GM12875 (cell line): ENCODE data around the gene SOX5.

Experiments
- H3K4me3 ChIP-seq: one replicate; pipeline ENCODE4 v1.5.1; 2011; ENCODE audit warnings: low read depth, low read length, control low read depth
- TF ChIP-seq, protein P1 (sequence below): IDR thresholded peaks from 2 replicates; pipeline ENCODE4 v1.5.1; 2011; ENCODE audit warnings: low read depth, mild to moderate bottlenecking, control low read depth, inconsistent platforms, low read length, moderate library complexity, borderline replicate concordance; ENCODE audit not compliant: insufficient read depth

SOX5 gene

GRCh38 chr12:23941780-23942179 lies 7.7 kb downstream of the SOX5 start:
- H3K4me3 ChIP-seq = no peak overlapping the region
- TF ChIP-seq, protein P1, sequence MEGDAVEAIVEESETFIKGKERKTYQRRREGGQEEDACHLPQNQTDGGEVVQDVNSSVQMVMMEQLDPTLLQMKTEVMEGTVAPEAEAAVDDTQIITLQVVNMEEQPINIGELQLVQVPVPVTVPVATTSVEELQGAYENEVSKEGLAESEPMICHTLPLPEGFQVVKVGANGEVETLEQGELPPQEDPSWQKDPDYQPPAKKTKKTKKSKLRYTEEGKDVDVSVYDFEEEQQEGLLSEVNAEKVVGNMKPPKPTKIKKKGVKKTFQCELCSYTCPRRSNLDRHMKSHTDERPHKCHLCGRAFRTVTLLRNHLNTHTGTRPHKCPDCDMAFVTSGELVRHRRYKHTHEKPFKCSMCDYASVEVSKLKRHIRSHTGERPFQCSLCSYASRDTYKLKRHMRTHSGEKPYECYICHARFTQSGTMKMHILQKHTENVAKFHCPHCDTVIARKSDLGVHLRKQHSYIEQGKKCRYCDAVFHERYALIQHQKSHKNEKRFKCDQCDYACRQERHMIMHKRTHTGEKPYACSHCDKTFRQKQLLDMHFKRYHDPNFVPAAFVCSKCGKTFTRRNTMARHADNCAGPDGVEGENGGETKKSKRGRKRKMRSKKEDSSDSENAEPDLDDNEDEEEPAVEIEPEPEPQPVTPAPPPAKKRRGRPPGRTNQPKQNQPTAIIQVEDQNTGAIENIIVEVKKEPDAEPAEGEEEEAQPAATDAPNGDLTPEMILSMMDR = no peak

DNA sequence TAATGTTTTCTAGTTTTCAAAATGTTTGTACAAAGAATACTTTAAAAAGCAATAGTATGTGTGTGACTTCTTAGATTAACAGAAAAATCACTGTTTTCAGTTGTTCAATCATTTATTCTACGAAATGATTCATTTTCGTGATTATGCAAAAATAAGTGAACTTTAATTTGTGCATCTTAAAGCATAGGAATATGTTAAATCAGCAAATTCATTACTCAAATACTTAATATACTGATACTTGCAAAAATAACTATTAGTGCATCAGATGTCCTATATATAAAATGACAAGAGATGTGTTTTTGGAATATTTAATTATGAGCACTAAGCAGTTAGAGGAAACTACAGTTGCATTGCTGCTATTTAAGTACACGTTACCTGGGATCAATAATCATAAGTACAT lies 11.0 kb downstream of the SOX5 start:
- H3K4me3 ChIP-seq = no peak overlapping the region
- TF ChIP-seq, protein P1 = no peak

GRCh38 chr12:23931176-23931575 lies 18.3 kb downstream of the SOX5 start:
- TF ChIP-seq, protein P1 = no peak
- H3K4me3 ChIP-seq = no peak overlapping the region

DNA sequence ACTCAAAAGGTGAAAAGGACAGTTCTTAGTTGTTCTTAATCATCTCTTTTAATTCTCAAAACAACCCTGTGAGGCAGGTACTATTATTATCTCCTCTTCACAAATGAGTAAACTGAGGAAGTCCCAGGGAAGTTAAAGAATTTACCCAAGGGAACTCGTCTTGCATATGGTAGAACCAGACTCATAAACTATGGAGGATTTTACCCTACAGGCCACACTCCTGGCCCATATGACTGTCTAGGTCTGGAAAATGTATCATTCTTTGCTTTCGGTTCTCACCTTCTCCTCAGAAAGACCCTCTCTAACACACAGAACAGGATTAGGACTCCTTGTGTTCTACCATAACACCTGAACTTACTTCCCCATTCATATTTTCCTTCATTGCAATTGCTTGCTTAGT lies 18.9 kb downstream of the SOX5 start:
- H3K4me3 ChIP-seq = no peak overlapping the region
- TF ChIP-seq, protein P1 = no peak

- TF ChIP-seq, protein P1 = no peak
- H3K4me3 ChIP-seq = no peak overlapping the region
These were observed 19.6 kb downstream of the SOX5 start for GRCh38 chr12:23929906-23930305.

DNA sequence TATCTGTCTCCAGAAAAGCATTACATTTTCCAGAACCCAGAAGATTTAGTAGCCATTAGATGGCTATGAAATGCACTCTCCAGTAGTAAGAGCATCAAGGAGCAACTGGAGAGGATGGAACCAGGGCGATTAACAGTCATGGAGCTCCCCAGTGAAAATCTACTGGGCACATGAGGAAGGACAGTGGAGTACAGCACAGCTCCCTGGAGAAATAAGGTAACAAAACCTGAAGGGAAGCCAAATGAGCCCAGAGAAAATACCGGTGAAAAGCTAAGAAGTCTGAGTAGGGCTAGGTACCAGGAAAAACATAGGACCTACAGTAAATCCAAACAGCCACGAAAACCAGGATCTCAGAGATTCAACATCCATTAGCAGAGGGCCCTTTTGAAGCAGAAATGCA lies 21.6 kb downstream of the SOX5 start:
- H3K4me3 ChIP-seq = no peak overlapping the region

More for the DNA sequence above, 21.6 kb downstream of the SOX5 start:
- TF ChIP-seq, protein P1 = no peak
